Measurements from ENCODE around the gene SLC16A6.

The SLC16A6 gene

DNA sequence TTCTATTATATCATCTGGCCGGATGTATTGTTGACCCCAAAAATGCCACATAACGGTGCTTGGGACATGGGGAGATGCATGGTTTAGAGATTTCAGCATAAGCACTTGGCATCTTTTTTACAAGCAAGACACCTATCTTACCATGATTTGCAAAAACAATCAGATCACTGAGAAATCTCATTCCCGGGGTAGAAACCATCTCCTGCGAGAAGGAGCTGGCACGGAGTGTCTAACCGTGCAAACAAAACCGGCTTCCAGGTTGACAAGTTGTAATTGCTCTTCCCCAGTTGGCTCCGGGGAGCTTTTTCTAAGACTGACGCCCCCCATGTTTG, 1.0 kb downstream of the SLC16A6 start:
- H3K4me3 ChIP-seq (ENCODE audit: low read length): peak overlapping the region; percentile 92

DNA sequence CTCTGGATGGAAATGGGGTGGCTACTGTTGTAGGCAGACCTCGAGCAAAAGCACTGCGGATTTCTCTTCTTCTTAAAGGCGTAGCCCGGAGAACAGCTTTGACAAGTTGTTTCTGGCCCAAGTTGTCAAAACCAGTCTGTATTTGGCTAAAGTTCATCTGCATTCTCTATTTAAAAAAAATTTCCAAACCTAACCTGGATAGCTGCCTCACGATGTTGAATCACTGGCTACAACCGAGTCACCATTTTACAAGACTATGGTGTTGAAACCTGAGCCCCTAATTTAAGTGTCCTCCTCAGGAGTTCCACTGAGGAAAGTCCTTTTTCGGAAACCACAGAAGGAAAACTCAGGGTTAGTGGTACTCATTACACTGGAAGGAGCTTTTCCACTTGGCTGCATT, 1.5 kb downstream of the SLC16A6 start:
- no peak overlapping the region for H3K4me3 ChIP-seq (ENCODE audit: low read length)
- no peaks in the 10 kb centered on the region for H3K9me3 ChIP-seq (replicated peaks; ENCODE audit: insufficient read depth, low read length)
- no peaks in the 10 kb centered on the region for H3K79me2 ChIP-seq (ENCODE audit: low read length)
- H2AFZ ChIP-seq (ENCODE audit: low read length): no peak overlapping the region
- TF ChIP-seq EZH2 (optimal IDR thresholded peaks at IDR 0.05; ENCODE audit: low read depth, low read length) (no peak), EZH2phosphoT487 (IDR thresholded peaks at IDR 0.05; ENCODE audit: low read length) (no peak)
- TF ChIP-seq, protein P1, sequence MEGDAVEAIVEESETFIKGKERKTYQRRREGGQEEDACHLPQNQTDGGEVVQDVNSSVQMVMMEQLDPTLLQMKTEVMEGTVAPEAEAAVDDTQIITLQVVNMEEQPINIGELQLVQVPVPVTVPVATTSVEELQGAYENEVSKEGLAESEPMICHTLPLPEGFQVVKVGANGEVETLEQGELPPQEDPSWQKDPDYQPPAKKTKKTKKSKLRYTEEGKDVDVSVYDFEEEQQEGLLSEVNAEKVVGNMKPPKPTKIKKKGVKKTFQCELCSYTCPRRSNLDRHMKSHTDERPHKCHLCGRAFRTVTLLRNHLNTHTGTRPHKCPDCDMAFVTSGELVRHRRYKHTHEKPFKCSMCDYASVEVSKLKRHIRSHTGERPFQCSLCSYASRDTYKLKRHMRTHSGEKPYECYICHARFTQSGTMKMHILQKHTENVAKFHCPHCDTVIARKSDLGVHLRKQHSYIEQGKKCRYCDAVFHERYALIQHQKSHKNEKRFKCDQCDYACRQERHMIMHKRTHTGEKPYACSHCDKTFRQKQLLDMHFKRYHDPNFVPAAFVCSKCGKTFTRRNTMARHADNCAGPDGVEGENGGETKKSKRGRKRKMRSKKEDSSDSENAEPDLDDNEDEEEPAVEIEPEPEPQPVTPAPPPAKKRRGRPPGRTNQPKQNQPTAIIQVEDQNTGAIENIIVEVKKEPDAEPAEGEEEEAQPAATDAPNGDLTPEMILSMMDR (IDR thresholded peaks at IDR 0.05; ENCODE audit: low read length): no peak
- no peaks in the 10 kb centered on the region for H3K36me3 ChIP-seq (replicated peaks; ENCODE audit: insufficient read depth, low read length)
- no peaks in the 10 kb centered on the region for H4K20me1 ChIP-seq (ENCODE audit: insufficient read depth, low read length)
- H3K9ac ChIP-seq (ENCODE audit: low read length): no peak overlapping the region
- peak overlapping the region; percentile 94; the same call in 1 of the 2 replicates for H3K4me2 ChIP-seq (ENCODE audit: low read depth, low read length)
- DNase-seq: no peak
- peaks cover 31% of the 10 kb centered on the region for H3F3A ChIP-seq (ENCODE audit: insufficient read depth, low read length)
- peaks cover 5% of the 10 kb centered on the region; the same call in 1 of the 2 replicates for H3K4me1 ChIP-seq (ENCODE audit: low read length)
- H3K27me3 ChIP-seq (replicated peaks; ENCODE audit: insufficient read depth, low read length): no peaks in the 10 kb centered on the region
- no peak overlapping the region for H3K27ac ChIP-seq (ENCODE audit: low read length)
- no peaks in the 10 kb centered on the region for H3K9me2 ChIP-seq (replicated peaks; ENCODE audit: insufficient read depth, low read length)

More for the DNA sequence above, 1.0 kb downstream of the SLC16A6 start:
- peak overlapping the region; percentile 60; the same call in 1 of the 2 replicates for H3K27ac ChIP-seq (ENCODE audit: low read length)
- no peaks in the 10 kb centered on the region for H3K79me2 ChIP-seq (ENCODE audit: low read length)
- no peaks in the 10 kb centered on the region for H4K20me1 ChIP-seq (ENCODE audit: insufficient read depth, low read length)
- H3K4me1 ChIP-seq (ENCODE audit: low read length): peaks cover 5% of the 10 kb centered on the region; the same call in 1 of the 2 replicates
- H3K9ac ChIP-seq (ENCODE audit: low read length): peak overlapping the region; percentile 99; the same call in 1 of the 2 replicates
- TF ChIP-seq EZH2phosphoT487 (IDR thresholded peaks at IDR 0.05; ENCODE audit: low read length) (no peak), EZH2 (optimal IDR thresholded peaks at IDR 0.05; ENCODE audit: low read depth, low read length) (no peak)
- TF ChIP-seq, protein P1 (IDR thresholded peaks at IDR 0.05; ENCODE audit: low read length): no peak
- H3K4me2 ChIP-seq (ENCODE audit: low read depth, low read length): peak overlapping the region; percentile 94
- H2AFZ ChIP-seq (ENCODE audit: low read length): peak overlapping the region; percentile 76; the same call in 1 of the 2 replicates
- no peaks in the 10 kb centered on the region for H3K9me3 ChIP-seq (replicated peaks; ENCODE audit: insufficient read depth, low read length)
- no peaks in the 10 kb centered on the region for H3K27me3 ChIP-seq (replicated peaks; ENCODE audit: insufficient read depth, low read length)
- no peaks in the 10 kb centered on the region for H3K9me2 ChIP-seq (replicated peaks; ENCODE audit: insufficient read depth, low read length)
- DNase-seq: no peak
- H3F3A ChIP-seq (ENCODE audit: insufficient read depth, low read length): peaks cover 31% of the 10 kb centered on the region
- H3K36me3 ChIP-seq (replicated peaks; ENCODE audit: insufficient read depth, low read length): no peaks in the 10 kb centered on the region

DNA sequence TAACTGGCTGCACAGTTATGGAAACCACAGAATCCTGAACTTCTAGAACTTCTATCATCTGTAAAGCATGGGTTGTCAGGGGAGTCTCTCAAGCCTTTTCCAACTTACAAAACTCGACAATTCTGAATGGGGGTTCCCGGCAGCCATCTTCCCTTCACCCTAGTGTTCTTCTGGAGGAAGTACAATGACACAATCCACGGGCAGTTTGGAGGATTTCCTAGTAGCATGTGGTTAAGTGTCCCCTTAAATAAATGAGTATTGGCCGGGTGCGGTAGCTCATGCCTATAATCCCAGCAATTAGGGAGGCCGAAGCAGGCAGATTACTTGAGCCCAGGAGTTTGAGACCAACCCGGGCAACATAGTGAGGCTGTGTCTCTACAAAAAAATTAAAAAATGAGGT, 2.1 kb downstream of the SLC16A6 start:
- H3K4me1 ChIP-seq (ENCODE audit: low read length): peaks cover 5% of the 10 kb centered on the region; the same call in 1 of the 2 replicates
- DNase-seq: no peak

More for the DNA sequence above, 2.1 kb downstream of the SLC16A6 start:
- no peak overlapping the region for H3K4me3 ChIP-seq (ENCODE audit: low read length)
- no peaks in the 10 kb centered on the region for H4K20me1 ChIP-seq (ENCODE audit: insufficient read depth, low read length)
- TF ChIP-seq, protein P1 (IDR thresholded peaks at IDR 0.05; ENCODE audit: low read length): no peak
- TF ChIP-seq EZH2 (optimal IDR thresholded peaks at IDR 0.05; ENCODE audit: low read depth, low read length) (no peak), EZH2phosphoT487 (IDR thresholded peaks at IDR 0.05; ENCODE audit: low read length) (no peak)
- H3K27me3 ChIP-seq (replicated peaks; ENCODE audit: insufficient read depth, low read length): no peaks in the 10 kb centered on the region
- H3K79me2 ChIP-seq (ENCODE audit: low read length): no peaks in the 10 kb centered on the region
- no peak overlapping the region for H3K9ac ChIP-seq (ENCODE audit: low read length)
- no peaks in the 10 kb centered on the region for H3K36me3 ChIP-seq (replicated peaks; ENCODE audit: insufficient read depth, low read length)
- H2AFZ ChIP-seq (ENCODE audit: low read length): no peak overlapping the region
- H3K27ac ChIP-seq (ENCODE audit: low read length): no peak overlapping the region
- no peaks in the 10 kb centered on the region for H3K9me2 ChIP-seq (replicated peaks; ENCODE audit: insufficient read depth, low read length)
- H3K9me3 ChIP-seq (replicated peaks; ENCODE audit: insufficient read depth, low read length): no peaks in the 10 kb centered on the region
- peaks cover 31% of the 10 kb centered on the region for H3F3A ChIP-seq (ENCODE audit: insufficient read depth, low read length)
- no peak overlapping the region for H3K4me2 ChIP-seq (ENCODE audit: low read depth, low read length)

Data from MM.1S (cell line).